Measurements from ENCODE around the gene ARID3B.

DNA sequence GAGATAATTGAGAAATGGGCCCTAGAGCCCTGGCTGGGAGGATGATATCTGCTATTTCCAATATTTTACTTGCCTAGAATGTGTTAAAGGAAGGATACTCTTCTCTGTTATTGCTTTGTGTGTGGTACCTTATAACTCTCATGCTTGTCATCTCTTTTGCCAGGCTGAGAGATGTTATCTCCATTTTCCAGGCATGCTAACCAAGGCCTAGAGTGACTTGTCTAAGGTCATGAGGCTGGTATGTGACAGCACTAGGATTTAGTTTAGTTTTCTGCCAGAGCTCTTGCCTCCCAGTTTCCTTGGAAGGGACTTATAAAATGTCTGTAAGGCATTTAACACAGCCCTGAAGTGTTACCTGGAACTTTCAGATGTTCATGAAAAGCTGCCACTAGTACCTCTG is 76.0 kb downstream of the ARID3B start:
- TF ChIP-seq, protein P1, sequence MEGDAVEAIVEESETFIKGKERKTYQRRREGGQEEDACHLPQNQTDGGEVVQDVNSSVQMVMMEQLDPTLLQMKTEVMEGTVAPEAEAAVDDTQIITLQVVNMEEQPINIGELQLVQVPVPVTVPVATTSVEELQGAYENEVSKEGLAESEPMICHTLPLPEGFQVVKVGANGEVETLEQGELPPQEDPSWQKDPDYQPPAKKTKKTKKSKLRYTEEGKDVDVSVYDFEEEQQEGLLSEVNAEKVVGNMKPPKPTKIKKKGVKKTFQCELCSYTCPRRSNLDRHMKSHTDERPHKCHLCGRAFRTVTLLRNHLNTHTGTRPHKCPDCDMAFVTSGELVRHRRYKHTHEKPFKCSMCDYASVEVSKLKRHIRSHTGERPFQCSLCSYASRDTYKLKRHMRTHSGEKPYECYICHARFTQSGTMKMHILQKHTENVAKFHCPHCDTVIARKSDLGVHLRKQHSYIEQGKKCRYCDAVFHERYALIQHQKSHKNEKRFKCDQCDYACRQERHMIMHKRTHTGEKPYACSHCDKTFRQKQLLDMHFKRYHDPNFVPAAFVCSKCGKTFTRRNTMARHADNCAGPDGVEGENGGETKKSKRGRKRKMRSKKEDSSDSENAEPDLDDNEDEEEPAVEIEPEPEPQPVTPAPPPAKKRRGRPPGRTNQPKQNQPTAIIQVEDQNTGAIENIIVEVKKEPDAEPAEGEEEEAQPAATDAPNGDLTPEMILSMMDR (IDR thresholded peaks at IDR 0.05), result no peak
- no peak for TF ChIP-seq EP300 (IDR thresholded peaks at IDR 0.05)

Data from tibial nerve (tissue), 4 donors.